Panc1 (cell line): ENCODE results near the gene FUT8.

Experiments used
- CTCF ChIP-seq: fragments of 450-650 bp; IDR thresholded peaks from 2 replicates; pipeline ENCODE4 v1.5.1; 2017; ENCODE audit warnings: mild to moderate bottlenecking
- REST ChIP-seq, 2 experiments: IDR thresholded peaks; 2 replicates each; pipeline ENCODE4 v1.6.1; 2011 to 2012; ENCODE audit warnings: low read depth in 2 of 2, control low read depth in 1 of 2, low read length in 1 of 2, mild to moderate bottlenecking in 1 of 2, moderate library complexity in 1 of 2; ENCODE audit not compliant: insufficient read depth in 1 of 2

GRCh38 chr14:65656554-65656953 is 244.0 kb downstream of the FUT8 start:
- TF ChIP-seq CTCF (no peak), REST (IDR thresholded peaks at IDR 0.05; ENCODE audit: insufficient read depth in 1 of 2, low read depth in 2 of 2, low read length in 1 of 2) (no peak)
